Colonic mucosa (tissue), 4 donors: Measurements from ENCODE around the gene OPRL1. TPM values are rescaled to one million over a fixed set of nuclear protein-coding genes. Genes with fewer than 3 reads are reported as not detected.

Experiments used
- DNase-seq: peaks from one replicate; pipeline ENCODE4 v3.0.0-alpha.2; 2020
- H3K27ac ChIP-seq: fragments of 200-600 bp; one replicate; pipeline ENCODE4 v1.8.0; 2021
- H3K27me3 ChIP-seq: fragments of 200-600 bp; one replicate; pipeline ENCODE4 v1.8.0; 2021
- H3K36me3 ChIP-seq: fragments of 200-600 bp; one replicate; pipeline ENCODE4 v1.8.0; 2021
- H3K4me1 ChIP-seq: fragments of 200-600 bp; one replicate; pipeline ENCODE4 v1.8.0; 2021; ENCODE audit warnings: mild to moderate bottlenecking
- H3K4me3 ChIP-seq: fragments of 200-600 bp; one replicate; pipeline ENCODE4 v1.8.0; 2021
- H3K9ac ChIP-seq, 2 donors: one replicate each; pipeline ENCODE4 v1.7.0; 2013; ENCODE audit warnings: control low read depth in 2 of 2, low read depth in 2 of 2, low read length in 2 of 2
- H3K9me3 ChIP-seq: fragments of 200-600 bp; one replicate; pipeline ENCODE4 v1.8.0; 2021
- intact Hi-C: fragments of 100-400 bp; cut with DNase I; formaldehyde crosslinking; loops from one replicate; pipeline ENCODE4 v1.14.1; 2022
- total RNA-seq, 2 donors: library from RNA; stranded (reverse); fragmentation: NEBNext Ultra II Directional in 1 of 2; extraction: Animal tissue kit (Norgen Biotek cat#: 25700) in 1 of 2; gene quantifications; one replicate each; pipeline ENCODE4 v1.2.1, GENCODE V29; 2021
- TF ChIP-seq, protein P1 (sequence below): fragments of 200-600 bp; IDR thresholded peaks from one replicate; pipeline ENCODE4 v1.8.0; 2022; ENCODE audit warnings: antibody characterized with exemption, mild to moderate bottlenecking
- donor health status: healthy.
- donor health status: DM: no; HTN: no; CAD: no.
- donor health status: DM: no; HTN: no; CAD: no.

Gene OPRL1
- total RNA-seq, 2 donors from 2014 or later: 0.24 to 0.25 TPM

DNA sequence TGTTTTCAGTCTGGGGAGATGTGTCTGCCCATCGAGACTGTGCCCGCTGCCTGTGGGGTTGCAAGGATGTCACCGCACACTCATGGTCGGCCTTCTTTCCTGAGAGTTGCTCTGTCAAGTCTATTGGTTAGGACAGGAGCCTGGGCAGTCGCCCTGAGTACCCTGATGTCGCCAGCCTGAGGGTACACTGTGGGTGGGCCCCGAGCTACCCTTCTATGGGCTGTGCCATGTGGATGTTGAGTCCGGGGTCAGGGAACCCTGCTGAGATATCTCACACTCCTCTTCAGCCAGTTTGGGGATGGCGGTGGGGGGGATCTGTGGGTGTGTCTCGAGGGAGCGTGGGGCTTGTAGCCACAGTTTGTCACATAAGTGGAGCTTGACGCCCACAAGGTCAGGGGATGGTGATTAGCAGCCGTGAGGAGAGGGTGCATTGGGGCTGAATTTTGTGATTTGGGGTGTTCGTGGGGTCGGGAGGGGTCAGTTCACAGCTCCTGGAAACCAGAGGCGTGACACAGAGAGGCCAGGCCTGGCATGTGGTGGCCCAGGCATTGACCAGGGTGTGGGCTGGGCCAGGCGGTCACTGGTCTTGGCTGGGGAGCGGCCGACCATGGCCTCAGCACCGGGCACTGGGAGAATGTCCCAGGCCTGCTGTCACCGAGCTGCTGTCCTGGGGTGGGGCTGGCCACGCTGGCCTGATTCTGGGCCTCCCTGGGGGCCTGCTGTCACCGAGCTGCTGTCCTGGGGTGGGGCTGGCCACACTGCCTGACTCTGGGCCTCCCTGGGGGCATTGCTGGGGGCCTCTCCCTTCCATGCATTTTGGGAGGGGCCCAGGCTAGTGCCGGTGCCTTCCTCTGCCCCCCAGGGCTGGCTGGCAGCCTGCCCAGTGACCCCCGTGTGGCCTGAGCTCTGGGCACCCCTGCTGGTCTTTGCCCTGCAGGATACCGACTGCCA, 29.1 kb downstream of the OPRL1 start:
- no peaks in the 10 kb centered on the region for H3K27me3 ChIP-seq
- H3K36me3 ChIP-seq: no peaks in the 10 kb centered on the region
- no peaks in the 10 kb centered on the region for H3K4me1 ChIP-seq
- H3K9me3 ChIP-seq: no peaks in the 10 kb centered on the region
- no peak for DNase-seq
- H3K4me3 ChIP-seq: no peak overlapping the region
- H3K27ac ChIP-seq: no peak overlapping the region
- no peak overlapping the region for H3K9ac ChIP-seq
- TF ChIP-seq, protein P1, sequence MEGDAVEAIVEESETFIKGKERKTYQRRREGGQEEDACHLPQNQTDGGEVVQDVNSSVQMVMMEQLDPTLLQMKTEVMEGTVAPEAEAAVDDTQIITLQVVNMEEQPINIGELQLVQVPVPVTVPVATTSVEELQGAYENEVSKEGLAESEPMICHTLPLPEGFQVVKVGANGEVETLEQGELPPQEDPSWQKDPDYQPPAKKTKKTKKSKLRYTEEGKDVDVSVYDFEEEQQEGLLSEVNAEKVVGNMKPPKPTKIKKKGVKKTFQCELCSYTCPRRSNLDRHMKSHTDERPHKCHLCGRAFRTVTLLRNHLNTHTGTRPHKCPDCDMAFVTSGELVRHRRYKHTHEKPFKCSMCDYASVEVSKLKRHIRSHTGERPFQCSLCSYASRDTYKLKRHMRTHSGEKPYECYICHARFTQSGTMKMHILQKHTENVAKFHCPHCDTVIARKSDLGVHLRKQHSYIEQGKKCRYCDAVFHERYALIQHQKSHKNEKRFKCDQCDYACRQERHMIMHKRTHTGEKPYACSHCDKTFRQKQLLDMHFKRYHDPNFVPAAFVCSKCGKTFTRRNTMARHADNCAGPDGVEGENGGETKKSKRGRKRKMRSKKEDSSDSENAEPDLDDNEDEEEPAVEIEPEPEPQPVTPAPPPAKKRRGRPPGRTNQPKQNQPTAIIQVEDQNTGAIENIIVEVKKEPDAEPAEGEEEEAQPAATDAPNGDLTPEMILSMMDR: no peak
- intact Hi-C loops: no loop called here

DNA sequence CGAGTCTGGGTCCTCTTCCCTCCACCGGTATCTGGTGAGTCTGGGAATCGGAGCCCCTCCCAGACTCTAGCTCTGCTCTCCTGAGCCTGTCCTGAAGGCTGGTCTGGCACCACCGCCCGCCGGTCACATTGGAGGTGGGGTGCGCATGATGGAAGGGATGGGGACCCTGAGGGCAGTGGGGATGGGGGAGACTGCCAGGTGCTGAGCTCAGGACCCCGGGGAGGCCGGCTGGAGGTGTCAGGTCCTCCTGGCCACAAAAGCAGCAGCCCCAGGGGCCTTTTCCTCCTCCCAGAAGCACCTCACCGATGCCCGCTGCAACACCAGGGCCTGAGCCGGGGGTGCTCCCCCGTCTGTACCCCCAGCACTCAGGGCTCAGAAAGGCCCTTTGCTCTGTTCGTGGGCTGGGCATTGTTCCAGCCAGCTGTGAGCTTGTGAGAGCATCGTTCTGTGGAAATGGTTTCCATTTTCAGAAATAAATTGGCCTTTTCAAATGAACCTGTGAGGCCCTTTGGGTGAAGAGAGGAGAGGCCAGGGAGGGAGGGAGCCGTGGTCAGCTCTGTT, 30.0 kb downstream of the OPRL1 start:
- Histone ChIP-seq H3K9ac (no peak overlapping the region), H3K4me3 (no peak overlapping the region), H3K27me3 (no peaks in the 10 kb centered on the region), H3K4me1 (no peaks in the 10 kb centered on the region), H3K9me3 (no peaks in the 10 kb centered on the region), H3K27ac (no peak overlapping the region), H3K36me3 (no peaks in the 10 kb centered on the region)
- no peak for DNase-seq
- intact Hi-C loops: no loop called here
- TF ChIP-seq, protein P1: no peak

DNA sequence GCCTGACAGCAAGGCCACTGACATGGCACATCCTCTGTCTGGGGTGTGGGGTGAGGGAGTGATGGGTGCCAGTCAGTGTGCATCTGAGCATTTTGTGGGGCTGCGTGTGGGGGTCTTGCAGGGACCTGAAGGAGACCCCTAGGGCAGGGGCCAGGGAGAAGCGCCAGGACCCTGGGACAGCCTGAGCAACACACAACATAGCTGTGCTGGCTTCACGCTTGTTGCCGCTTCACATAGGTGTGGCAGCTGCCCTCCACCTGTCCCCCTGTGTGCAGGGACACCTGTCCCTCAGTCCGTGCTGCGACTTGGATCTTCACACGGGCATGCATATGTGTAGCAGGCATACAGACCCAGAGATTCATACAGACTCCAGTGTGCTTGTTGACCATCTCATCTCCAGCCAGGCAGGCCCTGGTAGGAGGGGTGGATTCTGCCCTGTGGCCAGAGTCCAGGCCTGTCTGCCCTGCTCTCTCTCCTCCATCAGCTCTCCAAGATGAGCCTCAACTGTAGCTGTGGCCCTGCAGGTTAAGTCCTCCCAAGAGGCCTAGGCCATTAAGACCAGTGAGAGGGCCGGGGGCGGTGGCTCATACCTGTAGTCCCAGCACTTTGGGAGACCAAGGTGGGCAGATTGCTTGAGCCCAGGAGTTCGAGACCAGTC, 30.7 kb downstream of the OPRL1 start:
- no peaks in the 10 kb centered on the region for H3K36me3 ChIP-seq
- H3K27ac ChIP-seq: no peak overlapping the region
- no peak for DNase-seq
- TF ChIP-seq, protein P1: no peak
- H3K4me1 ChIP-seq: no peaks in the 10 kb centered on the region
- intact Hi-C loops: no loop called here
- no peak overlapping the region for H3K9ac ChIP-seq
- no peaks in the 10 kb centered on the region for H3K9me3 ChIP-seq
- H3K27me3 ChIP-seq: no peaks in the 10 kb centered on the region
- H3K4me3 ChIP-seq: no peak overlapping the region

DNA sequence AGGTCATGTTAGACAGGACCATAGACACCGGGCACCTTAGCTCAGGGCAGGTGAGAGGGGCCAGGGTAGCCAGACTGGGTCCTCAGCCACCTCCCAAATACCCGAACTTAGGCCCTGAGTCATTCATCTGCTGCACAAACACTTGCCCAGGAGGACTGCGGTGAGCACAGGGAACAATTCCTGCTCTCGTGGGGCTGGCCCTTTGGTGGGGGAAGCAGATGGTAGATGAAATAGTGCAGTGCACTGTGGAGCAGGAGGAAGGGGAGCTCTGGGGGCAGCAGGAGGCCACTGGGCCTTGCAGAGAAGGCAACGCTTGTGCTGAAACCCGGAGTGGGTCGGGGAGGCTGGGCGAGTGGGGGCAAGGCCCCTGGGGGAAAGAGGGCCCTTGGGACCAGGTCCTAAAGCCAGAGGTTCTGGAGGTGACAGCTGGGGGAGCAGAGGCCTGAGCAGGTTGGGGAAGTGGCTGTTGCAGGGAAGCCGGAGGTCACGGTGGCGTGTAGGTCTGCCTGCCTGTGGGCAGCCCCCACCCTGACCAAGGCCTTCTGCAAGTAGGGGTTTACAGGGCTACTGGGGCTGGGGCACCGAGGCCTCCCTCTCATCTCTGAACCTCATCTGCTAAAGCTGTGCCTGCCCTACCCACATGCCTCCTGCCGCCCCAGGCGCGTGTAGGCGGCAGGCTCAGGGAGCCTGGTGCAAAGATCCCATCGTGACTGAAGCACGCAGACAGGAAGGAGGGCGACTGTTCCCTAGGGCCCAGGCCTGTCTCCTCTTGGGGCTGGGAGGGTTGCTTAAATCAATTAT, 32.2 kb downstream of the OPRL1 start:
- H3K27me3 ChIP-seq: no peaks in the 10 kb centered on the region
- H3K9ac ChIP-seq: no peak overlapping the region
- intact Hi-C loops: no loop called here
- no peak overlapping the region for H3K4me3 ChIP-seq
- no peaks in the 10 kb centered on the region for H3K36me3 ChIP-seq
- TF ChIP-seq, protein P1: no peak
- no peak for DNase-seq
- H3K27ac ChIP-seq: no peak overlapping the region
- no peaks in the 10 kb centered on the region for H3K4me1 ChIP-seq
- no peaks in the 10 kb centered on the region for H3K9me3 ChIP-seq
